GM19324 (cell line): Measurements from ENCODE around the gene FAM174B.
A peak's percentile ranks its signal among the peaks of the same experiment; 100 is the strongest.

Experiments used
- ATAC-seq: cut with Tn5 transposase; IDR thresholded peaks from one replicate; pipeline ENCODE4 v1.9.1; 2021; ENCODE audit warnings: mild to moderate bottlenecking, moderate library complexity; ENCODE audit not compliant: unreplicated experiment, low FRiP score

The FAM174B gene

GRCh38 chr15:92665100-92665555 lies 9.6 kb upstream of the FAM174B start:
- no peak for ATAC-seq

GRCh38 chr15:92664178-92664900 lies 8.8 kb upstream of the FAM174B start:
- ATAC-seq: no peak

- peak; percentile 52 for ATAC-seq
Measured at GRCh38 chr15:92663250-92663951, 7.8 kb upstream of the FAM174B start.

- ATAC-seq: peak; percentile 5
Measured at GRCh38 chr15:92662762-92663161, 7.2 kb upstream of the FAM174B start.

GRCh38 chr15:92661956-92662355 lies 6.4 kb upstream of the FAM174B start:
- ATAC-seq: no peak

GRCh38 chr15:92661069-92661468 lies 5.5 kb upstream of the FAM174B start:
- no peak for ATAC-seq

- ATAC-seq: no peak
Measured at GRCh38 chr15:92657486-92657885, 1.9 kb upstream of the FAM174B start.

- no peak for ATAC-seq
Measured at GRCh38 chr15:92656089-92656488, 514 bp upstream of the FAM174B start.

GRCh38 chr15:92654662-92655061 lies 913 bp downstream of the FAM174B start:
- ATAC-seq: no peak

GRCh38 chr15:92653836-92654539 lies 1.6 kb downstream of the FAM174B start:
- ATAC-seq: no peak

- no peak for ATAC-seq
Measured at GRCh38 chr15:92653366-92653765, 2.2 kb downstream of the FAM174B start.

GRCh38 chr15:92652576-92652966 lies 3.0 kb downstream of the FAM174B start:
- ATAC-seq: no peak

GRCh38 chr15:92651877-92652575 lies 3.5 kb downstream of the FAM174B start:
- no peak for ATAC-seq

- ATAC-seq: no peak
Measured at GRCh38 chr15:92650966-92651365, 4.6 kb downstream of the FAM174B start.

GRCh38 chr15:92650256-92650655 lies 5.3 kb downstream of the FAM174B start:
- ATAC-seq: no peak

- no peak for ATAC-seq
Measured at GRCh38 chr15:92648190-92648875, 7.2 kb downstream of the FAM174B start.

GRCh38 chr15:92647467-92648163 lies 8.0 kb downstream of the FAM174B start:
- no peak for ATAC-seq

- no peak for ATAC-seq
Measured at GRCh38 chr15:92646216-92646615, 9.4 kb downstream of the FAM174B start.

- ATAC-seq: no peak
Measured at GRCh38 chr15:92645731-92646130, 9.8 kb downstream of the FAM174B start.
